HepG2 (cell line): ENCODE measurements around the gene TADA2B. TPM values are rescaled to one million over a fixed set of nuclear protein-coding genes. Genes with fewer than 3 reads are reported as not detected.

Experiments used
- ATAC-seq: fragments of 200-7000 bp; cut with Tn5 transposase; 3 replicates; pipeline ENCODE4 v1.9.1; 2020; ENCODE audit warnings: mild to moderate bottlenecking, moderate library complexity
- BruUV-seq: library from RNA; stranded (reverse); fragments of 400-500 nt; replicated peaks from 2 replicates; lab custom pipeline; 2021; lab: Mats Ljungman, UMichigan
- CTCF ChIA-PET: fragments of 300-600 bp; formaldehyde crosslinking; extraction: SDS; loops from one replicate; lab custom pipeline; 2021; ENCODE audit warnings: low total read pairs, inconsistent platforms, low intra/inter-chr PET ratio; lab: Yijun Ruan, JAX
- POLR2A ChIA-PET: fragments of 350-600 bp; sonication (Branson Sonifier 250); formaldehyde crosslinking; loops from one replicate; lab custom pipeline; 2020; ENCODE audit warnings: antibody characterized with exemption, inconsistent platforms; lab: Yijun Ruan, JAX
- DNase-seq: peaks from one replicate; pipeline ENCODE4 v3.0.0-alpha.2; 2015; ENCODE audit warnings: low spot score
- FAIRE-seq: peaks from 3 replicates; lab custom pipeline; 2011; peaks lifted over from hg19 to GRCh38; lab: Jason Lieb, UNC
- H2AFZ ChIP-seq: one replicate; pipeline ENCODE4 v1.6.1; 2011; ENCODE audit warnings: low read length, inconsistent platforms
- H3K27ac ChIP-seq: fragments of 300-600 bp; 3 replicates; pipeline ENCODE4 v1.8.0; 2011; ENCODE audit warnings: mixed run types, mild to moderate bottlenecking, mixed read lengths, low read length, inconsistent platforms; ENCODE audit not compliant: insufficient read depth; ENCODE audit errors: extremely low read length
- H3K27me3 ChIP-seq, 2 experiments: fragments of 200-600 bp in 1 of 2; 2 replicates in 1 of 2; 3 replicates in 1 of 2; pipeline versions ENCODE4 v1.6.0 to v1.8.0; 2011; ENCODE audit warnings: low read length in 2 of 2, mild to moderate bottlenecking in 2 of 2, moderate library complexity in 2 of 2, inconsistent platforms in 1 of 2; ENCODE audit not compliant: insufficient read depth in 2 of 2, control insufficient read depth in 1 of 2
- H3K36me3 ChIP-seq, 2 experiments: fragments of 200-600 bp in 1 of 2; replicated peaks in 1 of 2; 2 replicates in 1 of 2; 3 replicates in 1 of 2; pipeline versions ENCODE4 v1.5.1 to v1.8.0; 2011; ENCODE audit warnings: low read length in 2 of 2, inconsistent platforms in 1 of 2; ENCODE audit not compliant: insufficient read depth in 2 of 2, control insufficient read depth in 1 of 2
- H3K4me1 ChIP-seq: 2 replicates; pipeline ENCODE4 v1.5.1; 2012; ENCODE audit warnings: low read length, inconsistent platforms; ENCODE audit not compliant: insufficient read depth
- H3K4me2 ChIP-seq: 2 replicates; pipeline ENCODE4 v1.6.0; 2011; ENCODE audit warnings: low read depth, low read length, inconsistent platforms
- H3K4me3 ChIP-seq, 3 experiments: fragments of 200-600 bp in 1 of 3; sonication (generic), shearing (Covaris generic) in 1 of 3; replicated peaks in 1 of 3; 2 replicates each; pipeline ENCODE4 v1.5.1; 2011 to 2016; ENCODE audit warnings: low read length in 3 of 3, inconsistent platforms in 2 of 3, low read depth in 2 of 3, mild to moderate bottlenecking in 2 of 3, control low read depth in 1 of 3, mixed read lengths in 1 of 3; ENCODE audit not compliant: insufficient read depth in 1 of 3
- H3K79me2 ChIP-seq: one replicate; pipeline ENCODE4 v1.6.1; 2011; ENCODE audit warnings: low read length, inconsistent platforms; ENCODE audit not compliant: insufficient read depth
- H3K9ac ChIP-seq: 2 replicates; pipeline ENCODE4 v1.6.0; 2011; ENCODE audit warnings: mild to moderate bottlenecking, low read depth, low read length, inconsistent platforms; ENCODE audit not compliant: insufficient read depth
- H3K9me3 ChIP-seq: 2 replicates; pipeline ENCODE4 v1.5.1; 2012; ENCODE audit warnings: mild to moderate bottlenecking, low read length
- H4K20me1 ChIP-seq: 2 replicates; pipeline ENCODE4 v1.6.0; 2011; ENCODE audit warnings: inconsistent platforms, mild to moderate bottlenecking, low read length, moderate library complexity; ENCODE audit not compliant: insufficient read depth
- CCDC6 ChIP-seq: sonication (generic); formaldehyde crosslinking; IDR thresholded peaks from 2 replicates; pipeline ENCODE4 v1.8.1; 2022; ENCODE audit warnings: mild to moderate bottlenecking, missing genetic modification reagents, moderate library complexity
- DBP ChIP-seq: sonication (generic); formaldehyde crosslinking; IDR thresholded peaks from 2 replicates; pipeline ENCODE4 v1.4.0; 2020; ENCODE audit warnings: missing genetic modification reagents; ENCODE audit errors: not compliant biosample characterization
- FOXA1 ChIP-seq, 2 experiments: fragments of 450-650 bp in 1 of 2; sonication (generic) in 1 of 2; formaldehyde crosslinking in 1 of 2; IDR thresholded peaks; 2 replicates each; pipeline versions ENCODE4 v1.4.0 to v1.6.1; 2016 to 2020; ENCODE audit warnings: missing genetic modification reagents in 1 of 2
- GTF2F1 ChIP-seq: fragments of 150-350 bp; IDR thresholded peaks from 2 replicates; pipeline ENCODE4 v1.6.1; 2014; ENCODE audit warnings: low read length
- KLF11 ChIP-seq: IDR thresholded peaks from 2 replicates; pipeline ENCODE4 v1.6.1; 2016; ENCODE audit warnings: missing compliant biosample characterization
- RAD51 ChIP-seq: fragments of 450-650 bp; IDR thresholded peaks from 2 replicates; pipeline ENCODE4 v1.6.1; 2016; ENCODE audit warnings: borderline replicate concordance
- YEATS4 ChIP-seq: sonication (generic); formaldehyde crosslinking; IDR thresholded peaks from 2 replicates; pipeline ENCODE4 v1.4.0; 2020; ENCODE audit warnings: missing genetic modification reagents, borderline replicate concordance
- ZNF282 ChIP-seq: fragments of 450-650 bp; IDR thresholded peaks from 2 replicates; pipeline ENCODE4 v1.6.1; 2018; ENCODE audit not compliant: partially characterized antibody
- ZNF414 ChIP-seq: sonication (generic); formaldehyde crosslinking; IDR thresholded peaks from 2 replicates; pipeline ENCODE4 v1.5.0; 2020; ENCODE audit warnings: missing genetic modification reagents
- ZNF672 ChIP-seq: sonication (generic); formaldehyde crosslinking; IDR thresholded peaks from 2 replicates; pipeline ENCODE4 v1.8.1; 2022; ENCODE audit warnings: missing genetic modification reagents
- ZNF768 ChIP-seq: sonication (generic); formaldehyde crosslinking; IDR thresholded peaks from 2 replicates; pipeline ENCODE4 v1.4.0; 2020; ENCODE audit warnings: missing genetic modification reagents
- ZSCAN31 ChIP-seq: sonication (generic); formaldehyde crosslinking; IDR thresholded peaks from 2 replicates; pipeline ENCODE4 v1.5.0; 2020; ENCODE audit warnings: low read depth, mild to moderate bottlenecking, missing genetic modification reagents
- WGBS: methylation state at CpG from one replicate; pipeline ENCODE4 v1.1.6; 2017; ENCODE audit warnings: low lambda C conversion rate; 5-methylcytosine and 5-hydroxymethylcytosine counted together
- in situ Hi-C: cut with HindIII; loops from 2 replicates; pipeline ENCODE4 v1.10.0; 2017; ENCODE audit warnings: low pct_unique_long_range_greater_than_20kb; ENCODE audit not compliant: extremely low pct_ligation_motif_present
- intact Hi-C: fragments of 100-400 bp; cut with micrococcal nuclease; formaldehyde crosslinking; loops from one replicate; pipeline ENCODE4 v1.10.0; 2022; ENCODE audit not compliant: unreplicated experiment
- polyA plus RNA-seq, 8 experiments: library from polyadenylated mRNA; depleted of rRNA in 3 of 8; stranded (reverse) in 7 of 8; unstranded in 1 of 8; fragments of >200 nt; fragmentation: Illumina TruSeq in 4 of 8; extraction: Trizol in 4 of 8; gene quantifications; 2 replicates each; pipeline versions ENCODE4 v1.2.1 to v1.2.3, GENCODE V29; 2011 to 2016; ENCODE audit warnings: low read depth in 4 of 8, missing spikeins in 1 of 8, mixed read lengths in 1 of 8; ENCODE audit not compliant: insufficient read depth in 1 of 8
- total RNA-seq, 5 experiments: library from RNA; depleted of rRNA; stranded (reverse); fragments of >200 nt; fragmentation: Illumina TruSeq; extraction: Trizol; gene quantifications; 2 replicates each; pipeline ENCODE4 v1.2.3, GENCODE V29; 2016; ENCODE audit warnings: low read depth in 1 of 5
- TF ChIP-seq, protein P1 (sequence below): sonication (generic); formaldehyde crosslinking; IDR thresholded peaks from 2 replicates; pipeline ENCODE4 v1.4.0; 2020; ENCODE audit warnings: missing genetic modification reagents

The TADA2B gene
- total and polyA plus RNA-seq, 2 of the 13 experiments (the other 11 are each of a cell fraction or from before 2014, with no cell fraction given) = 4.6 to 8.9 TPM

- H3K27me3 ChIP-seq = peaks cover 0 to 3% of the 10 kb centered on the region in 2 experiments; a peak in 1 of 5 replicates
- H4K20me1 ChIP-seq = 0 out of 2 replicates have a peak, but pooled peaks cover 12% of the 10 kb centered on the region
- no peak for DNase-seq
- POLR2A ChIA-PET = interaction anchor here (0.7 to 5.6 kb wide), 2 partner anchors 12 to 21 kb away, joined by 3 to 64 read pairs; partner anchors contain the start of gene GRPEL1
- intact Hi-C loops (loop anchor here (10.0 kb wide), 1 partner anchor 141 kb away; the partner anchor contains the start of gene TBC1D14), in situ Hi-C loops (no loop called here)
- H3K36me3 ChIP-seq = peaks cover 0 to 3% of the 10 kb centered on the region in 2 experiments; a peak in 2 of 5 replicates
- H3K4me3 ChIP-seq = no peak overlapping the region
- no peak overlapping the region for H3K27ac ChIP-seq
- ATAC-seq = no peak
- no peak overlapping the region for H3K9ac ChIP-seq
- peaks cover 53% of the 10 kb centered on the region for H3K79me2 ChIP-seq
- CTCF ChIA-PET = no interaction called here
- TF ChIP-seq DBP (CRISPR knock-in tag) (no peak), ZNF672 (no peak), ZNF282 (no peak)
- no peaks in the 10 kb centered on the region for H3K9me3 ChIP-seq
- BruUV-seq = no TSS peak
- 96% methylated on average over 23 of the region's 23 CpGs for WGBS
- peaks cover 40% of the 10 kb centered on the region for H3K4me1 ChIP-seq
- no peak overlapping the region for H3K4me2 ChIP-seq
- no peak overlapping the region for H2AFZ ChIP-seq
- FAIRE-seq = no peak
Observed at GRCh38 chr4:7045961-7046921, 3.1 kb downstream of the TADA2B start.

DNA sequence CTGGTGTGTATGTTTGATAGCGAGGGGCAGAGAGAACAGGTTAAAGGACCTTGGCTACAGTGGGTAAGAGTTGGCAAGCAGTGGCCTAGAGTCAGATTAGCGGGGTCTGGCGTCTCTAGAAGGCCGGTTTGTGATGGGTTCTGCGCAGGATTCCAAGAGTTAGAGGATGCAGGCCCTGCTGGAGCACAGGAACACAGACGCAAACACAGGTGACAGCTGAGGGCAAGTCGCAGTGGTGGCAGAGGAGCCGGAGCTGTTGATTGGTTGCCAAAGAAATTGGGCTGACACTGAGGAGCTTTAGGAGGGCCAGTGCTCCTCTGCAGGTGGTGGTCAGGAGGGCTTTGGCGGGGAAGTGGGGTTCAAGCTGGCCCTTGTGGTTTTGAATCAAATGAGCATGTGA lies 3.8 kb downstream of the TADA2B start:
- peaks cover 53% of the 10 kb centered on the region for H3K79me2 ChIP-seq
- no peak for TF ChIP-seq ZSCAN31 (CRISPR knock-in tag)
- no peak for TF ChIP-seq ZNF768
- TF ChIP-seq GTF2F1 = no peak
- TF ChIP-seq ZNF414 (CRISPR knock-in tag) = no peak
- TF ChIP-seq, protein P1, sequence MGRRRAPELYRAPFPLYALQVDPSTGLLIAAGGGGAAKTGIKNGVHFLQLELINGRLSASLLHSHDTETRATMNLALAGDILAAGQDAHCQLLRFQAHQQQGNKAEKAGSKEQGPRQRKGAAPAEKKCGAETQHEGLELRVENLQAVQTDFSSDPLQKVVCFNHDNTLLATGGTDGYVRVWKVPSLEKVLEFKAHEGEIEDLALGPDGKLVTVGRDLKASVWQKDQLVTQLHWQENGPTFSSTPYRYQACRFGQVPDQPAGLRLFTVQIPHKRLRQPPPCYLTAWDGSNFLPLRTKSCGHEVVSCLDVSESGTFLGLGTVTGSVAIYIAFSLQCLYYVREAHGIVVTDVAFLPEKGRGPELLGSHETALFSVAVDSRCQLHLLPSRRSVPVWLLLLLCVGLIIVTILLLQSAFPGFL (CRISPR knock-in tag) = no peak
- TF ChIP-seq KLF11 (CRISPR knock-in tag) = no peak
- TF ChIP-seq YEATS4 (CRISPR knock-in tag) = no peak
- no peak for TF ChIP-seq RAD51
- no peak for TF ChIP-seq CCDC6
- no peak for TF ChIP-seq FOXA1 (IDR thresholded peaks at IDR 0.05)
- no peak for TF ChIP-seq FOXA1 (CRISPR knock-in tag; IDR thresholded peaks at IDR 0.05)

More for the DNA sequence above, 3.8 kb downstream of the TADA2B start:
- Histone ChIP-seq H2AFZ (no peak overlapping the region), H3K4me1 (peaks cover 33% of the 10 kb centered on the region), H4K20me1 (0 out of 2 replicates have a peak, but pooled peaks cover 12% of the 10 kb centered on the region), H3K4me2 (no peak overlapping the region), H3K4me3 (no peak overlapping the region), H3K9ac (no peak overlapping the region), H3K27me3 (no peaks in the 10 kb centered on the region; a peak in 1 of 5 replicates), H3K9me3 (no peaks in the 10 kb centered on the region), H3K36me3 (peaks cover 3 to 5% of the 10 kb centered on the region in 2 experiments; a peak in 2 of 5 replicates), H3K27ac (no peak overlapping the region)
- CTCF ChIA-PET = no interaction called here
- in situ Hi-C loops (no loop called here), intact Hi-C loops (loop anchor here (10.0 kb wide), 1 partner anchor 142 kb away; the partner anchor contains the start of gene TBC1D14)
- no TSS peak for BruUV-seq
- FAIRE-seq (no peak), DNase-seq (no peak), ATAC-seq (no peak)
- 93% methylated on average over 8 of the region's 9 CpGs for WGBS
- POLR2A ChIA-PET = no interaction called here
